GM12865 (cell line): ENCODE results near the gene PPP2R2C.

Experiments
- DNase-seq: peaks from one replicate; pipeline ENCODE4 v3.0.0; 2010; ENCODE audit warnings: low read depth
- H3K4me3 ChIP-seq: 2 replicates; pipeline ENCODE4 v1.5.1; 2011; ENCODE audit warnings: mild to moderate bottlenecking, low read depth, low read length, control low read depth
- CTCF ChIP-seq: IDR thresholded peaks from 2 replicates; pipeline ENCODE4 v1.5.1; 2011; ENCODE audit warnings: low read length, control low read depth, low read depth, inconsistent platforms; ENCODE audit not compliant: insufficient read depth; ENCODE audit errors: missing control alignments

The PPP2R2C gene

GRCh38 chr4:6494431-6495295 lies 22.2 kb upstream of the PPP2R2C start:
- DNase-seq: no peak
- no peak overlapping the region for H3K4me3 ChIP-seq
- no peak for TF ChIP-seq CTCF

- no peak for DNase-seq
- no peak overlapping the region for H3K4me3 ChIP-seq
- TF ChIP-seq CTCF: no peak
Measured at GRCh38 chr4:6493658-6494304, 21.4 kb upstream of the PPP2R2C start.

GRCh38 chr4:6492861-6493657 lies 20.6 kb upstream of the PPP2R2C start:
- H3K4me3 ChIP-seq: no peak overlapping the region

GRCh38 chr4:6492027-6492590 lies 19.7 kb upstream of the PPP2R2C start:
- DNase-seq: no peak
- no peak for TF ChIP-seq CTCF

More at GRCh38 chr4:6492861-6493657, 20.6 kb upstream of the PPP2R2C start:
- DNase-seq: no peak
- TF ChIP-seq CTCF: no peak

GRCh38 chr4:6491235-6491634 lies 18.8 kb upstream of the PPP2R2C start:
- no peak for TF ChIP-seq CTCF
- DNase-seq: no peak
- no peak overlapping the region for H3K4me3 ChIP-seq

More at GRCh38 chr4:6492027-6492590, 19.7 kb upstream of the PPP2R2C start:
- H3K4me3 ChIP-seq: no peak overlapping the region

GRCh38 chr4:6489927-6490326 lies 17.5 kb upstream of the PPP2R2C start:
- no peak overlapping the region for H3K4me3 ChIP-seq
- no peak for DNase-seq
- no peak for TF ChIP-seq CTCF
